Effector memory CD8-positive, alpha-beta T cell (primary cell): ENCODE data around the gene OSBPL10.

Experiments
- ATAC-seq: fragments of 150-1000 bp; cut with Tn5 transposase; replicated peaks from 2 replicates; pipeline ENCODE4 v1.10.0; 2021; ENCODE audit warnings: mild to moderate bottlenecking, moderate library complexity
- DNase-seq, 3 experiments: peaks; one replicate each; pipeline ENCODE4 v3.0.0; 2021
- H3K27ac Mint-ChIP-seq, 2 donors: one replicate each; pipeline ENCODE4 v1.8.0; 2022; ENCODE audit warnings: mild to moderate bottlenecking in 2 of 2, mixed read lengths in 2 of 2, moderate library complexity in 2 of 2
- H3K27me3 Mint-ChIP-seq, 2 donors: one replicate each; pipeline ENCODE4 v1.8.0; 2022; ENCODE audit warnings: mixed read lengths in 2 of 2
- H3K36me3 Mint-ChIP-seq: one replicate; pipeline ENCODE4 v1.8.0; 2022; ENCODE audit warnings: mild to moderate bottlenecking, moderate library complexity, mixed read lengths; ENCODE audit not compliant: insufficient read depth
- H3K4me1 Mint-ChIP-seq, 2 donors: one replicate each; pipeline ENCODE4 v1.8.0; 2022; ENCODE audit warnings: low read depth in 2 of 2, mixed read lengths in 2 of 2
- H3K4me3 Mint-ChIP-seq, 2 donors: one replicate each; pipeline ENCODE4 v1.8.0; 2022; ENCODE audit warnings: mild to moderate bottlenecking in 2 of 2, mixed read lengths in 2 of 2, moderate library complexity in 2 of 2
- H3K9me3 Mint-ChIP-seq, 2 donors: one replicate each; pipeline ENCODE4 v1.8.0; 2022; ENCODE audit warnings: mixed read lengths in 2 of 2

OSBPL10 gene

DNA sequence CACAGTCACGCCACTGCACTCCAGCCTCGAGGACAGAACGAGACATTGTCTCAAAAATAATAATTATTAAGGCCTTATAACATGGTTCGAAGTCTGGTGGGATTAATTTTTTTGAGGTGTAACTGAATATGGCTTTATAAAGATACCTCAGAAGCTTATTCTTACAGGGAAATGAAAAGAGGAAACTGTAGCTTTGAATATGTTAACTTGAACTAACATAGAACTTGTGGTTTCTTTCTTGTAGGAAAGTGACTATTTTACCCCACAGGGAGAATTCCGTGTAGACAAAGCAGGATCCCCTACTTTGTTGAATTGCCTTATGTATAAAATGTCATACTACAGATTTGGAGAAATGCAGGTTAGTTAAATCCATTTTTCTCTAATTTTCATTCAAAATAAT, 352.0 kb downstream of the OSBPL10 start:
- no peaks in the 10 kb centered on the region for H3K9me3 Mint-ChIP-seq
- H3K36me3 Mint-ChIP-seq = peaks cover 49% of the 10 kb centered on the region
- ATAC-seq (no peak), DNase-seq (no peak)
- H3K4me1 Mint-ChIP-seq = peaks cover 2 to 4% of the 10 kb centered on the region in 2 donors
- H3K4me3 Mint-ChIP-seq = no peak overlapping the region
- H3K27me3 Mint-ChIP-seq = no peaks in the 10 kb centered on the region
- peak overlapping the region in 1 of 2 donors; percentile 60 for H3K27ac Mint-ChIP-seq

DNA sequence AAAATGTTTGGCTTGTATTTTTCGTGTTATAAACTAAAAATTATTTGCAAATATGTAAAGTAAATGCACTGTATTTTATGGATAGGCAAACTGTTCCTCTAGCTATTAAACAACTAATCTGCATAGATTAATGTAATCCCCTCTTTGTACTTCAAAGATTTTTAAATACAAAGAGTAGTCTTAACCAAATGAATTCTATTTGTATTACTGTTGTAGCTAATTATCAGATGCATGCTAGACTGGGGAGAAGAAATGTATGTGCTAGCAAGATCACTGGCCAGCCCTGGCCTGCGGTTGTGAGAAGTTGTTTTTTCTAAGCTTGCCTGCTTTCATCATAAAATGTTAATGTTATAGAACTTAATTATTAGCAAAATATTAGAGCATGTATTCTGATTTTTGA, 355.7 kb downstream of the OSBPL10 start:
- Mint-ChIP-seq H3K27ac (no peak overlapping the region), H3K36me3 (peaks cover 53% of the 10 kb centered on the region), H3K4me3 (no peak overlapping the region), H3K4me1 (peaks cover 10 to 16% of the 10 kb centered on the region in 2 donors), H3K9me3 (no peaks in the 10 kb centered on the region), H3K27me3 (no peaks in the 10 kb centered on the region)
- DNase-seq = no peak
- ATAC-seq = no peak

DNA sequence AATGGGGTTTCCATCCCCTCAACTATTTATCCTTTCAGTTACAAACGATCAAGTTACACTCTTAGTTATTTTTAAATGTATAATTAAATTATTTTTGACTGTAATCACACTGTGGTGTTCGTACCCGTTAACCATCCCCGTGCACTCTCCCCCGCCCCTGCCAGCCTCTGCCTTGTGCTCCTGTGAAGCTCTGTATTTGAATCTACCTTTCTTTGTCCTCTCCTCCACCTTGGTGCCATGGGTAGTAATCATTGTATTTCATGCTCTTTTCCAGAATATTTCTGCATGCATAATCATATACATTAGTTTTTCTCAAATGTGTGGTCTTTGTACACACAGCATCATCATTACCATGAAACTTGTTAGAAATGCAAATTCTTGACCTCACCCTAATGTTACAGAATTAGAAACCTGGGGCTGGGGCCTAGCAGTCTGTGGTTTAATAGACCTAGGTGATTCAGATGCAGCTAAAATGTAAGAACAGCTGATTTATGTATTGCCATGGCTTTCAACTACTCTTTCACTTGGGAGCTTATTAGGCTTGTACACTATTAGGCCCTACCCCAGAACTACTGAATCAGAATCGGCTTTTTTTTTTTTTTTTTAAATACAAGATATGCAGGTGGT, 356.9 kb downstream of the OSBPL10 start:
- peaks cover 60% of the 10 kb centered on the region for H3K36me3 Mint-ChIP-seq
- H3K27me3 Mint-ChIP-seq = no peaks in the 10 kb centered on the region
- no peak for ATAC-seq
- no peak overlapping the region for H3K4me3 Mint-ChIP-seq
- H3K4me1 Mint-ChIP-seq = peaks cover 10 to 16% of the 10 kb centered on the region in 2 donors
- DNase-seq = no peak
- H3K27ac Mint-ChIP-seq = no peak overlapping the region
- no peaks in the 10 kb centered on the region for H3K9me3 Mint-ChIP-seq

DNA sequence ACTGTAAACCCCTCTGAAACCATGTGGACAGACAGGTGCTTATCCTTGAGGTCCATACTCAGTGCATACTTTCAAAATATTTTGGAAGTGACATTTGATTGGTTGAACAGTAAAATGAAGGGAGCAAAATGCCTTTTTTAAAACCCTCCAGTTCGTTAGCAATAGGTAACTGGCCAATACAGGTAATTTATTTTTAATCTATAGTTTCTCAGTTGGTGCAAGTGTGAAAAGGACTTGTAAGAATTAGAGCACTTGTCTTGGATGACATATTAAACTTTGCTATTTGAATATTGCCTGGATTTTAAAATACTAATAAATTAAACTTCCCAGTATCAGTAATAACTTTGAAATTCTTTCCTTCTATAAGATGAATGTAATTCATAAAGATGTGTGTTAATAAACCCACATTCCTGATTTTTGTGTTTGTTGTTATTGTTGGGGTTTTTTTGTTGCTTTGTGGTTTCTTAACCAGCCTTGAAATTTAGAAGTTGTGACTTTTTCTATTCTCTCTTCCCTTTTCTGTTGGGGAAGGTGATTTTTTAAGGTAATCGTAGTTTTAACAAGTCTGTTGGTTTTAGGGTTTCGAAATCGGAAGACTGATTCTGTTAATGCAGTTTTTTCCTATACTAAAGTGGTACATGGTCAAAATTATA, 358.3 kb downstream of the OSBPL10 start:
- peaks cover 10 to 16% of the 10 kb centered on the region in 2 donors for H3K4me1 Mint-ChIP-seq
- no peak for ATAC-seq
- H3K9me3 Mint-ChIP-seq = no peaks in the 10 kb centered on the region
- H3K27ac Mint-ChIP-seq = peak overlapping the region in 1 of 2 donors; percentile 70
- H3K36me3 Mint-ChIP-seq = peaks cover 69% of the 10 kb centered on the region
- no peak overlapping the region for H3K4me3 Mint-ChIP-seq
- H3K27me3 Mint-ChIP-seq = no peaks in the 10 kb centered on the region
- no peak for DNase-seq

DNA sequence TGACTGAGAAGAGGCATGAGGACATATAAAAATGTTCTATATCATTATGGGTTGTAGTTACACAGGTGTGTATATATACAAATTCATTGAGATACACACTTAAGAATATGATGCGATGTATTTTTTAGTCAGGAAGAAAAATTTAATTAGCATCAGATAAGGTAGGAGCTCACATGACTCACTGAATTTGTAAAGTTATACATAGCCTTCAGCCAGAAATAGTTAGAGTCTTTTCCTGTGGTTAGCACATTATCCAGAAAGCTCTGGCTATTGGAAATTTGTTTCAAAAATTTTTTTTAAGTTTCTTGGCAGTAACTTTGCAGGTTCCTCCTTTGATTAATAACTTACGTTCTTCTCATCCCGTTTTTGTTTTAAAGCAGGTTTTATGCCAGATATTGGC, 359.7 kb downstream of the OSBPL10 start:
- H3K27me3 Mint-ChIP-seq = no peaks in the 10 kb centered on the region
- H3K4me1 Mint-ChIP-seq = peaks cover 10 to 17% of the 10 kb centered on the region in 2 donors
- ATAC-seq (no peak), DNase-seq (no peak)
- H3K9me3 Mint-ChIP-seq = no peaks in the 10 kb centered on the region
- peaks cover 66% of the 10 kb centered on the region for H3K36me3 Mint-ChIP-seq
- no peak overlapping the region for H3K4me3 Mint-ChIP-seq
- H3K27ac Mint-ChIP-seq = no peak overlapping the region

DNA sequence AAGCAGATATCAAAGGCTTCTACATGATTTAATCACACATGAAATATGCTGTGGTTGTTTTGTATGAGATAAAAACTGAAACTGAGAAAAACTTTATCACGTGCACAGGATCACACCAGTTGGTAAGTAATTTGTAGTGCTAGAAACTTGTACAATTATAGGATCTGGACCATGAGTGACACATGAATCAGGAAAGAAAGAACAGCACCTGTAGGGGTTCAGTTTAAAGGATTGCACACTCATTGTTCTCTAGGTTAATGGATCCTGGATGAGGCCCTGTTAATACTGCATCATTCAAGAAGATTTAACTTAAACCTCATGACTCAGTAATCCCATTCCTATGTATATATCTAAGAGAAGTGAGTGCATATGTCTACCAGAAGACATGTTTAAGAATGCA, 360.4 kb downstream of the OSBPL10 start:
- H3K27me3 Mint-ChIP-seq = no peaks in the 10 kb centered on the region
- peaks cover 66% of the 10 kb centered on the region for H3K36me3 Mint-ChIP-seq
- H3K9me3 Mint-ChIP-seq = no peaks in the 10 kb centered on the region
- peak overlapping the region in 1 of 2 donors; percentile 35 for H3K27ac Mint-ChIP-seq
- DNase-seq (no peak), ATAC-seq (no peak)
- no peak overlapping the region for H3K4me3 Mint-ChIP-seq
- peaks cover 10 to 17% of the 10 kb centered on the region in 2 donors for H3K4me1 Mint-ChIP-seq

DNA sequence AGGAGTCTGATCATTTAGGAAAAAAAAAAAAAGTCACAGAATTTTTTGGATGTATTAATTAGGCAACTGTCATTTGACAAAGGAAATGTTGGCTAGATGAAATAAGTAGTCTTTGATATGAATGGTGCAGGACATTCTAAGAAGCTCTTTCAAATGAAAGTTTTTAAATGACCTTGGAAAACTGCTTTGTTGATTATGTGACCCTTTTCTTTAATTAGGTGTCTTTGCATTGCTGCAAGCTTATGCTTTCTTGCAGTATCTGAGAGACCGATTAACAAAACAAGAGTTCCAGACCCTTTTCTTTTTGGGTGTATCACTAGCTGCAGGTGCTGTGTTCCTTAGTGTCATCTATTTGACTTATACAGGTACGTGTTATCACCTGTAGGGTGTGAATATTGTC, 364.4 kb downstream of the OSBPL10 start:
- H3K27me3 Mint-ChIP-seq = no peaks in the 10 kb centered on the region
- ATAC-seq (no peak), DNase-seq (no peak)
- H3K36me3 Mint-ChIP-seq = peaks cover 40% of the 10 kb centered on the region
- peak overlapping the region in 1 of 2 donors; percentile 9 for H3K27ac Mint-ChIP-seq
- peaks cover 17 to 35% of the 10 kb centered on the region in 2 donors for H3K4me1 Mint-ChIP-seq
- H3K9me3 Mint-ChIP-seq = no peaks in the 10 kb centered on the region
- H3K4me3 Mint-ChIP-seq = no peak overlapping the region

DNA sequence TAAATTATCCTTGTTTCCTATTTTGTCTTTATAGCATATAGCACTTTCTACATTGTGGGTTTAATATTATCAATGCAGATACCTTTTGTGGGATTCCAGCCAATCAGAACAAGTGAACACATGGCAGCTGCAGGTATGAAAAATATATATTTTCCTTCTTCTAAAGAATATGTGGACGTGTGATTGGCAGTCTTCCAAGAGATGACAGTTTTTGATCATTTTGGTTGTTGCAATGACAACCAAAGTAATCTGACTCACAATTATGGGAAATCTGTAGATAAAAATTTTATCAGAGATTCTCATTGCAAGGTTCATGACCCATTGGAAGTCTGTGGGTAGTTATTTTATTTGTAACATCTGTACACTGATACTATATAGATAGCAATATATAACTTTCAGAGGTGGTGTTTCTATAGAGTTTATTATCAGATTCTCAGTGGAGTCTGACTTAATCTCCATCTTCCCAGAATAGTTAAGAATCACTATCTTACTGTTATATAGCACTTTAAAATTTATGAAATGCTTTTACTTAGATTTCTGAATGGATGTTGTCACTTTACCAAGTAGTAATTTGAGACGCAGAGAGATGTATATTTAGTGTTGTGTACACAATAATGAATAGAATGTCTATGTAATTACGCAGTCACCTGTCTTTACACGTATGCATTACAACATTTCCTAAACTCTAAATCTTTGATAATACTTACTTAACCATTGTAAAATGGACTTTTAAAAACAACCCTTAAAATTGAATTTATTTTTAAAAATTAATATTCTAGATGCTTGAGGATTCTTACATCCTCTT, 365.8 kb downstream of the OSBPL10 start:
- ATAC-seq (no peak), DNase-seq (no peak)
- H3K27me3 Mint-ChIP-seq = no peaks in the 10 kb centered on the region
- no peak overlapping the region for H3K4me3 Mint-ChIP-seq
- H3K4me1 Mint-ChIP-seq = peaks cover 19 to 37% of the 10 kb centered on the region in 2 donors
- peak overlapping the region in 1 of 2 donors; percentile 9 for H3K27ac Mint-ChIP-seq
- H3K36me3 Mint-ChIP-seq = peaks cover 27% of the 10 kb centered on the region
- H3K9me3 Mint-ChIP-seq = no peaks in the 10 kb centered on the region

DNA sequence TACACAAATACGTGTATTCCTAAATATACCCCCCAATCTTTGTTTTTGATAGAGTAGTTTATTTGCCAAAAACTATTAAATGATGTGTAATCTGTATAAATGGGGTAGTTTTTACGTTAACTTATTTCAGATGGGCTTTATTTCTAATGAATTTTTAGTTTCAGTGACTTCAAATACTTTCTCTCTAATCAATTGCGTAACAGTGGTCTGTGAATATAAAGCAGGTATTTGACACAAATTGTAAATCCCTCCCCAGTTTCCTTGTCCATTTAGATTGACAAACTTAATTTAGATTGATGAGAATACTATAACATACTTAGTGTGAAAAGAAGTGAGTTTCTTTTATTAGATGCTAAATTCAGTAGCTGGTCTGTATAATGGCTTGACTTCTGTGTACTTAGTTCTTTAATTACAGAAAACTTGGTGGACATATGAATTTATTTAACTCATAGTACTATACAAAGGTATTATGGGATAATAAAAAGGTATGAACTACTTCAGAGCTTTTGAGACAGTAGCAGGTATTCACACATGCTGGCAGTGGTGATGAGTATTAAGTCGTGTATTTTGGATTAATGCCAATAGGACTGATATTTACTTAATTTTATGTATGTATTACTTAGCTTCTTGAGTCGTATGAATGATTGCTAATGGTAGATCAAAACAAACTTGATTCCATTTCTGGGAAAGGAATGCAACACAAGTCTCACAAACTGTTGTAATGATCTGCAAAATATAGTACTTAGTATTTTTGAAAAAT, 366.7 kb downstream of the OSBPL10 start:
- Mint-ChIP-seq H3K27ac (no peak overlapping the region), H3K4me1 (peaks cover 19 to 37% of the 10 kb centered on the region in 2 donors), H3K27me3 (no peaks in the 10 kb centered on the region), H3K36me3 (peaks cover 18% of the 10 kb centered on the region), H3K4me3 (no peak overlapping the region), H3K9me3 (no peaks in the 10 kb centered on the region)
- ATAC-seq = no peak
- no peak for DNase-seq

DNA sequence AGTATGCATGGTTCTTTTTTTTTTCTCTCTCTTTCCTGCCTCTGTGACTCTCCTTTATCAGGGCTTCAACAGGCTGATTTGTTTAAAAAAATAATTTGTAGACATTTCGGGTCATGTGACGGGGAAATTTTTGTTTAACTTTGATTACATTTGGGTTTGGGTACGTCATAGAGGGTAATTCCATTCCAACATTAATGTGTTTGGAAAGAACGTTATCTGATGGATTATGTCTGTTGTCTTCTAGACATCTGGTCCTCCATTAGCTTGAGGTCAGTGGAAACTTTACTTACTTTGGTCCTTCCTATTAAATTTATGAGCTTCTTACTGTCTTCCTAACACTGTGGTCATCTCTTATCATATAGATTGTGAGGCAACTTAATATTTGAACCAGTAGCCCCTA, 367.4 kb downstream of the OSBPL10 start:
- Mint-ChIP-seq H3K36me3 (peaks cover 16% of the 10 kb centered on the region), H3K9me3 (no peaks in the 10 kb centered on the region), H3K4me1 (peaks cover 21 to 43% of the 10 kb centered on the region in 2 donors), H3K27ac (peak overlapping the region in 1 of 2 donors; percentile 15), H3K4me3 (no peak overlapping the region), H3K27me3 (no peaks in the 10 kb centered on the region)
- no peak for ATAC-seq
- DNase-seq = no peak

DNA sequence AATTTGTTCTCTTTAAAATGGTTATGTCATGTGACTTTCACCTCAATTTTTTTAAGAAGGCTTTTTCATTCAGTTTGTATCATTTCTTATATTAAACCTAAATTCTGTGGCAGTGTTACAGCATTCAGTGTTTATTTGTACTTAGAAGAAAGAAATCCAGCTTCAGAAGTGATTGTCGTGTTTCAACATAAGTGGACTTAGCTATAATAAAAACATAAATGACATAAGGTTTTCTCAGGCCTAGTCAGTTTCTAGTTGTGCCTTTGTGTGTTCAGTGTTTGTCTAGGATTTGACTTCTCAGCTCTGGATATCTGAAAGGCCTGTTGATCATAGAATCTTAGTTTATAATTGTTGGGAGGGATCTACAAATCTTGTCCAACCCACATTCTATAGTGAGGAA, 367.9 kb downstream of the OSBPL10 start:
- H3K27ac Mint-ChIP-seq = peak overlapping the region in 1 of 2 donors; percentile 23
- no peaks in the 10 kb centered on the region for H3K27me3 Mint-ChIP-seq
- no peak for DNase-seq
- H3K4me3 Mint-ChIP-seq = no peak overlapping the region
- H3K9me3 Mint-ChIP-seq = no peaks in the 10 kb centered on the region
- ATAC-seq = no peak
- H3K4me1 Mint-ChIP-seq = peaks cover 26 to 48% of the 10 kb centered on the region in 2 donors
- peaks cover 16% of the 10 kb centered on the region for H3K36me3 Mint-ChIP-seq
